Neural cell (in vitro differentiated cells): Measurements from ENCODE around the gene FIBCD1. TPM values are rescaled to one million over a fixed set of nuclear protein-coding genes. Genes with fewer than 3 reads are reported as not detected.

ENCODE experiments used
- H2AFZ ChIP-seq: fragments of 200-600, 300-800 bp; sonication (generic), shearing (Covaris generic); 2 replicates; pipeline ENCODE4 v1.6.0; 2014; ENCODE audit warnings: low read depth, mild to moderate bottlenecking, antibody characterized with exemption, low read length, moderate library complexity
- H3F3A ChIP-seq: fragments of 200-600 bp; shearing (Covaris generic); 2 replicates; pipeline ENCODE4 v1.6.1; 2016; ENCODE audit warnings: mild to moderate bottlenecking, moderate library complexity, mixed read lengths, antibody characterized with exemption, low read length; ENCODE audit not compliant: insufficient read depth, poor library complexity, severe bottlenecking
- H3K27ac ChIP-seq: fragments of 200-600, 300-800 bp; sonication (generic), shearing (Covaris generic); 2 replicates; pipeline ENCODE4 v1.5.1; 2014; ENCODE audit warnings: mild to moderate bottlenecking, low read length, moderate library complexity
- H3K27me3 ChIP-seq: fragments of 300-800, 200-600 bp; sonication (generic), shearing (Covaris generic); 2 replicates; pipeline ENCODE4 v1.6.0; 2014; ENCODE audit warnings: mild to moderate bottlenecking, low read depth, low read length, moderate library complexity; ENCODE audit not compliant: insufficient read depth
- H3K36me3 ChIP-seq: fragments of 300-800, 200-600 bp; sonication (generic), shearing (Covaris generic); 2 replicates; pipeline ENCODE4 v1.5.1; 2014; ENCODE audit warnings: mild to moderate bottlenecking, antibody characterized with exemption, low read length, moderate library complexity; ENCODE audit not compliant: insufficient read depth
- H3K4me2 ChIP-seq: fragments of 300-800, 200-600 bp; sonication (generic), shearing (Covaris generic); 2 replicates; pipeline ENCODE4 v1.6.0; 2014; ENCODE audit warnings: mild to moderate bottlenecking, low read length
- H3K4me3 ChIP-seq: fragments of 300-800, 200-600 bp; sonication (generic), shearing (Covaris generic); 2 replicates; pipeline ENCODE4 v1.5.1; 2014; ENCODE audit warnings: mild to moderate bottlenecking, low read length, moderate library complexity
- H3K79me2 ChIP-seq: fragments of 200-600 bp; shearing (Covaris generic); replicated peaks from 2 replicates; pipeline ENCODE4 v1.6.0; 2014; ENCODE audit warnings: mild to moderate bottlenecking, low read length, moderate library complexity; ENCODE audit not compliant: insufficient read depth
- H3K9ac ChIP-seq: fragments of 300-800, 200-600 bp; sonication (generic), shearing (Covaris generic); 2 replicates; pipeline ENCODE4 v1.6.1; 2016; ENCODE audit warnings: mild to moderate bottlenecking, low read length, mixed read lengths
- H3K9me2 ChIP-seq: fragments of 200-600 bp; shearing (Covaris generic); 2 replicates; pipeline ENCODE4 v1.6.1; 2016; ENCODE audit warnings: mild to moderate bottlenecking, low read length, mixed read lengths; ENCODE audit not compliant: insufficient read depth
- H3K9me3 ChIP-seq: fragments of 200-600, 300-800 bp; sonication (generic), shearing (Covaris generic); 2 replicates; pipeline ENCODE4 v1.6.1; 2016; ENCODE audit warnings: mild to moderate bottlenecking, mixed run types, low read length, moderate library complexity, mixed read lengths
- H4K20me1 ChIP-seq: fragments of 200-600 bp; shearing (Covaris generic); 2 replicates; pipeline ENCODE4 v1.6.1; 2016; ENCODE audit warnings: mild to moderate bottlenecking, mixed run types; ENCODE audit not compliant: insufficient read depth
- CTCF ChIP-seq: fragments of 450-650 bp; IDR thresholded peaks from 2 replicates; pipeline ENCODE4 v1.5.1; 2014; ENCODE audit warnings: antibody characterized with exemption, mild to moderate bottlenecking, moderate library complexity; ENCODE audit not compliant: poor library complexity, severe bottlenecking
- EP300 ChIP-seq: fragments of 450-650 bp; conservative IDR thresholded peaks from 2 replicates; pipeline ENCODE4 v1.6.1; 2014; ENCODE audit warnings: antibody characterized with exemption, mild to moderate bottlenecking, moderate library complexity; ENCODE audit not compliant: poor library complexity, severe bottlenecking
- EZH2 ChIP-seq: fragments of 200-600, 300-800 bp; shearing (Covaris generic), sonication (generic); IDR thresholded peaks from 2 replicates; pipeline ENCODE4 v1.6.1; 2014; ENCODE audit warnings: antibody characterized with exemption, low read length, borderline replicate concordance, mild to moderate bottlenecking; ENCODE audit not compliant: insufficient read depth, poor library complexity, severe bottlenecking
- MXI1 ChIP-seq: fragments of 450-650 bp; conservative IDR thresholded peaks from 2 replicates; pipeline ENCODE4 v1.6.1; 2014; ENCODE audit warnings: antibody characterized with exemption, mild to moderate bottlenecking; ENCODE audit not compliant: poor library complexity, severe bottlenecking
- POLR2AphosphoS5 ChIP-seq: IDR thresholded peaks from 2 replicates; pipeline ENCODE4 v1.6.1; 2012
- RAD21 ChIP-seq: fragments of 450-650 bp; conservative IDR thresholded peaks from 2 replicates; pipeline ENCODE4 v1.6.1; 2014; ENCODE audit warnings: antibody characterized with exemption, mild to moderate bottlenecking, moderate library complexity
- SMC3 ChIP-seq: fragments of 450-650 bp; conservative IDR thresholded peaks from 2 replicates; pipeline ENCODE4 v1.6.1; 2014; ENCODE audit warnings: antibody characterized with exemption, mild to moderate bottlenecking, moderate library complexity; ENCODE audit not compliant: poor library complexity
- TAF1 ChIP-seq: IDR thresholded peaks from 2 replicates; pipeline ENCODE4 v1.6.1; 2012; ENCODE audit warnings: low read depth
- polyA plus RNA-seq: library from polyadenylated mRNA; depleted of rRNA; stranded (reverse); fragments of >200 nt; gene quantifications from 2 replicates; pipeline ENCODE4 v1.2.3, GENCODE V29; 2014
- TF ChIP-seq, protein P1 (sequence below): IDR thresholded peaks from 2 replicates; pipeline ENCODE4 v1.6.1; 2012; ENCODE audit warnings: borderline replicate concordance

The FIBCD1 gene
- polyA plus RNA-seq, 1 donor from 2014 or later: 2.7 TPM

DNA sequence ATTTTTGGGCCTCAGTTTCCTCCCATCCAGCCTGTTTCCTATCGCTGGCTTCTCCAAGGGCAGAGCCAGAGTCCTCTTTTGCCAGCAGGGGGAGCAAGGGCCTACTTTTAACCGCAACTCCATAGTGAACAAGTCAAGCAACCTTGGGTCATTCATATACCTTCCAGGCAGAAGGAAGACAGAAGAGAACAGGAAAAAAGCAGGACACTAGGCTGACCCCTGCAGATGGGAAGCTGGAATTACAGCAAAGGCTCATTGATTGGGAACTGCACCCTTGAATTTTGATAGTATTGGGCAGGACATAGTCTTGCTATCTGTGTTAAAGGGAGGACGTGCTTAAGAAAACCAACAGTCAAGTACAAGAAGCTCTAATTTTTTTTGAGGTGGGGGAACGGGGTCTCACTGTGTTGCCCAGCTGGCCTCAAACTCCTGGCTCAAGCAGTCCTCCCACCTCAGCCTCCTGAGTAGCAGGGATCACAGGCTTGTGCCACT is 72.5 kb downstream of the FIBCD1 start:
- H4K20me1 ChIP-seq: peaks cover 10% of the 10 kb centered on the region

GRCh38 chr9:130865921-130866320 is 73.1 kb downstream of the FIBCD1 start:
- Histone ChIP-seq H3K4me3 (no peak overlapping the region), H2AFZ (no peak overlapping the region), H3K27me3 (no peaks in the 10 kb centered on the region), H3K9me2 (no peaks in the 10 kb centered on the region), H3F3A (no peaks in the 10 kb centered on the region), H3K36me3 (peaks cover 4% of the 10 kb centered on the region), H3K9ac (no peak overlapping the region), H3K79me2 (peaks cover 22% of the 10 kb centered on the region), H4K20me1 (peaks cover 5% of the 10 kb centered on the region), H3K4me2 (no peak overlapping the region), H3K27ac (no peak overlapping the region), H3K9me3 (no peaks in the 10 kb centered on the region)
- TF ChIP-seq SMC3 (no peak), CTCF (no peak), EZH2 (no peak), TAF1 (no peak), MXI1 (no peak), EP300 (no peak)
- TF ChIP-seq, protein P1, sequence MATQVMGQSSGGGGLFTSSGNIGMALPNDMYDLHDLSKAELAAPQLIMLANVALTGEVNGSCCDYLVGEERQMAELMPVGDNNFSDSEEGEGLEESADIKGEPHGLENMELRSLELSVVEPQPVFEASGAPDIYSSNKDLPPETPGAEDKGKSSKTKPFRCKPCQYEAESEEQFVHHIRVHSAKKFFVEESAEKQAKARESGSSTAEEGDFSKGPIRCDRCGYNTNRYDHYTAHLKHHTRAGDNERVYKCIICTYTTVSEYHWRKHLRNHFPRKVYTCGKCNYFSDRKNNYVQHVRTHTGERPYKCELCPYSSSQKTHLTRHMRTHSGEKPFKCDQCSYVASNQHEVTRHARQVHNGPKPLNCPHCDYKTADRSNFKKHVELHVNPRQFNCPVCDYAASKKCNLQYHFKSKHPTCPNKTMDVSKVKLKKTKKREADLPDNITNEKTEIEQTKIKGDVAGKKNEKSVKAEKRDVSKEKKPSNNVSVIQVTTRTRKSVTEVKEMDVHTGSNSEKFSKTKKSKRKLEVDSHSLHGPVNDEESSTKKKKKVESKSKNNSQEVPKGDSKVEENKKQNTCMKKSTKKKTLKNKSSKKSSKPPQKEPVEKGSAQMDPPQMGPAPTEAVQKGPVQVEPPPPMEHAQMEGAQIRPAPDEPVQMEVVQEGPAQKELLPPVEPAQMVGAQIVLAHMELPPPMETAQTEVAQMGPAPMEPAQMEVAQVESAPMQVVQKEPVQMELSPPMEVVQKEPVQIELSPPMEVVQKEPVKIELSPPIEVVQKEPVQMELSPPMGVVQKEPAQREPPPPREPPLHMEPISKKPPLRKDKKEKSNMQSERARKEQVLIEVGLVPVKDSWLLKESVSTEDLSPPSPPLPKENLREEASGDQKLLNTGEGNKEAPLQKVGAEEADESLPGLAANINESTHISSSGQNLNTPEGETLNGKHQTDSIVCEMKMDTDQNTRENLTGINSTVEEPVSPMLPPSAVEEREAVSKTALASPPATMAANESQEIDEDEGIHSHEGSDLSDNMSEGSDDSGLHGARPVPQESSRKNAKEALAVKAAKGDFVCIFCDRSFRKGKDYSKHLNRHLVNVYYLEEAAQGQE: no peak

More for the DNA sequence above, 72.5 kb downstream of the FIBCD1 start:
- Histone ChIP-seq H3K4me2 (no peak overlapping the region), H3K27ac (no peak overlapping the region), H3K9ac (no peak overlapping the region), H3F3A (no peaks in the 10 kb centered on the region), H2AFZ (no peak overlapping the region), H3K79me2 (peaks cover 19% of the 10 kb centered on the region), H3K4me3 (no peak overlapping the region), H3K27me3 (no peaks in the 10 kb centered on the region), H3K36me3 (peaks cover 4% of the 10 kb centered on the region), H3K9me2 (no peaks in the 10 kb centered on the region), H3K9me3 (no peaks in the 10 kb centered on the region)
- TF ChIP-seq EP300: no peak
- TF ChIP-seq TAF1: peak; percentile 56
- TF ChIP-seq, protein P1: no peak
- peak; percentile 94 for TF ChIP-seq SMC3
- no peak for TF ChIP-seq MXI1
- TF ChIP-seq POLR2AphosphoS5: no peak
- TF ChIP-seq RAD21: peak; percentile 81
- TF ChIP-seq CTCF: peak; percentile 92
